ENCODE data around the gene NCOA7.

GRCh38 chr6:125957845-125958244 lies 167.1 kb downstream of the NCOA7 start:
- no peak for TF ChIP-seq CTCF (IDR thresholded peaks at IDR 0.05)
- peak in 1 of 3 donors; percentile 48 for TF ChIP-seq POLR2AphosphoS5 (IDR thresholded peaks at IDR 0.05)
- peak; percentile 31 for TF ChIP-seq POLR2A (IDR thresholded peaks at IDR 0.05)
